ENCODE data around the gene ASB16.
"Not testable (repeated sequence)": the region's sequence is repeated elsewhere in the genome, so short reads cannot be mapped to it uniquely, and the experiment has no call there.

Gene ASB16

DNA sequence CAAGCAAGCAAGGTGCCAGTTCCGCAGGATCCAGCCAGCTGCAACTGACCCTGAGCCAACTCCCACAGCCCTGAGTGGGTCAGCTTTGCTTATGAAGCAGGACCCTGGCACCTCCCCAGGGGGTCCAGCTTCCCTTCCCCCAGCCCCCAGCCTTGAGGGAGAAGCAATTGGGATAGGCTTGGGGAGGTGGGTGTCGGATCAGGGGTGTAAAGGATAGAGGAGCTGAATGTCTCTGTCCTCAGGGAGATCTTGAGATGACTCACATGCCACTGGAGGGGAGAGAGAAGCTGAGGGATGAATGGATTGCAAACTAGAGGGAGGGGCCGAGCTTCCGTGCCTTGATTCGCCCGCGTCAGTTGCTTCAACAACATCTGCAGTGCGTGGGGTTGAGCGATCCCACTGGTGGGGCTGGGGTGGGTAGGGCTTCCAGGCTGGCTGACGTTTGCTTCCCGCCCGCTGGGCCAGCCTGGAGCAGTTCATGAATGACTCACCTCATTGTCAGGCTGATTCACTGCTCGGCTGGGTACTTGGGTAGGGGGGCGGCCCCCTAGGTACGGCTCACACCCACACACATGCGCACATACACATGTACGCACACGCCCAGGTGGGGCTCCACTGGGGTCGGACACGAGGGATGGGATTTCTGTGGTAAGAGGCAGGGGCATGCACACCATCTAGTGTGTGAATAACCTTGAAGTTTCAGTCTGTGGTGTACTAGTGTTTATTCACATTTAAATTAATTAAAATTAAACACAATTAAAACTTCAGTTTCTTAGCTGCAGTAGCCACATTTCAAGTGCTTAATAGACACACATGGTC lies 32.4 kb upstream of the ASB16 start:
- no peak overlapping the region for H3K27ac ChIP-seq
- no peaks in the 10 kb centered on the region for H3K36me3 ChIP-seq (ENCODE audit: insufficient read depth)
- TF ChIP-seq, protein P1, sequence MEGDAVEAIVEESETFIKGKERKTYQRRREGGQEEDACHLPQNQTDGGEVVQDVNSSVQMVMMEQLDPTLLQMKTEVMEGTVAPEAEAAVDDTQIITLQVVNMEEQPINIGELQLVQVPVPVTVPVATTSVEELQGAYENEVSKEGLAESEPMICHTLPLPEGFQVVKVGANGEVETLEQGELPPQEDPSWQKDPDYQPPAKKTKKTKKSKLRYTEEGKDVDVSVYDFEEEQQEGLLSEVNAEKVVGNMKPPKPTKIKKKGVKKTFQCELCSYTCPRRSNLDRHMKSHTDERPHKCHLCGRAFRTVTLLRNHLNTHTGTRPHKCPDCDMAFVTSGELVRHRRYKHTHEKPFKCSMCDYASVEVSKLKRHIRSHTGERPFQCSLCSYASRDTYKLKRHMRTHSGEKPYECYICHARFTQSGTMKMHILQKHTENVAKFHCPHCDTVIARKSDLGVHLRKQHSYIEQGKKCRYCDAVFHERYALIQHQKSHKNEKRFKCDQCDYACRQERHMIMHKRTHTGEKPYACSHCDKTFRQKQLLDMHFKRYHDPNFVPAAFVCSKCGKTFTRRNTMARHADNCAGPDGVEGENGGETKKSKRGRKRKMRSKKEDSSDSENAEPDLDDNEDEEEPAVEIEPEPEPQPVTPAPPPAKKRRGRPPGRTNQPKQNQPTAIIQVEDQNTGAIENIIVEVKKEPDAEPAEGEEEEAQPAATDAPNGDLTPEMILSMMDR (conservative IDR thresholded peaks at IDR 0.05; ENCODE audit: low read depth, low read length): no peak
- H3K9ac ChIP-seq: no peak overlapping the region
- H2AFZ ChIP-seq (ENCODE audit: low read depth): no peak overlapping the region
- H4K20me1 ChIP-seq (ENCODE audit: insufficient read depth): no peaks in the 10 kb centered on the region
- peaks cover 14% of the 10 kb centered on the region; the same call in 1 of the 2 replicates for H3K79me2 ChIP-seq (ENCODE audit: insufficient read depth, low read depth)
- no peak overlapping the region for H3K4me2 ChIP-seq
- H3K4me3 ChIP-seq (IDR thresholded peaks at IDR 0.05; ENCODE audit: insufficient read depth, low read depth, low read length): no peak overlapping the region
- H3K27me3 ChIP-seq (ENCODE audit: insufficient read depth, low read depth): no peaks in the 10 kb centered on the region
- peaks cover 16% of the 10 kb centered on the region for H3K4me1 ChIP-seq (ENCODE audit: low read depth, poor library complexity, severe bottlenecking)

DNA sequence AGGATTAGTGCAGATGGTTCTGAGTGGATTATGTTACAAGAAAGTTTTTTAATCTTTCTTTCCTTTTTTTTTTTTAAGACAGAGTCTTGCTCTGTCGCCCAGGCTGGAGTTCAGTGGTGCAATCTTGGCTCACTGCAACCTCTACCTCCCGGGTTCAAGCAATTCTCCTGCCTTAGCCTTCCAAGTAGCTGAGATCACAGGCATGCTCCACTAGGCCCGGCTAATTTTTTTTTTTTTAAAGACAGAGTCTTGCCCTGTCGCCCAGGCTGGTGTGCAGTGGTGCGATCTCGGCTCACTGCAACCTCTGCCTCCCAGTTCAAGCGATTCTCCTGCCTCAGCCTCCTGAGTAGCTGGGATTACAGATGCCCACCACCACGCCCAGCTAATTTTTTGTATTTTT lies 26.6 kb upstream of the ASB16 start:
- not testable (repeated sequence) for H3K9ac ChIP-seq; H3K4me3 ChIP-seq (IDR thresholded peaks at IDR 0.05; ENCODE audit: insufficient read depth, low read depth, low read length); H3K27ac ChIP-seq; H4K20me1 ChIP-seq (ENCODE audit: insufficient read depth); H3K36me3 ChIP-seq (ENCODE audit: insufficient read depth); H3K27me3 ChIP-seq (ENCODE audit: insufficient read depth, low read depth); H3K4me2 ChIP-seq; H2AFZ ChIP-seq (ENCODE audit: low read depth)
- peaks cover 28% of the 10 kb centered on the region for H3K79me2 ChIP-seq (ENCODE audit: insufficient read depth, low read depth)
- peaks cover 25% of the 10 kb centered on the region for H3K4me1 ChIP-seq (ENCODE audit: low read depth, poor library complexity, severe bottlenecking)

DNA sequence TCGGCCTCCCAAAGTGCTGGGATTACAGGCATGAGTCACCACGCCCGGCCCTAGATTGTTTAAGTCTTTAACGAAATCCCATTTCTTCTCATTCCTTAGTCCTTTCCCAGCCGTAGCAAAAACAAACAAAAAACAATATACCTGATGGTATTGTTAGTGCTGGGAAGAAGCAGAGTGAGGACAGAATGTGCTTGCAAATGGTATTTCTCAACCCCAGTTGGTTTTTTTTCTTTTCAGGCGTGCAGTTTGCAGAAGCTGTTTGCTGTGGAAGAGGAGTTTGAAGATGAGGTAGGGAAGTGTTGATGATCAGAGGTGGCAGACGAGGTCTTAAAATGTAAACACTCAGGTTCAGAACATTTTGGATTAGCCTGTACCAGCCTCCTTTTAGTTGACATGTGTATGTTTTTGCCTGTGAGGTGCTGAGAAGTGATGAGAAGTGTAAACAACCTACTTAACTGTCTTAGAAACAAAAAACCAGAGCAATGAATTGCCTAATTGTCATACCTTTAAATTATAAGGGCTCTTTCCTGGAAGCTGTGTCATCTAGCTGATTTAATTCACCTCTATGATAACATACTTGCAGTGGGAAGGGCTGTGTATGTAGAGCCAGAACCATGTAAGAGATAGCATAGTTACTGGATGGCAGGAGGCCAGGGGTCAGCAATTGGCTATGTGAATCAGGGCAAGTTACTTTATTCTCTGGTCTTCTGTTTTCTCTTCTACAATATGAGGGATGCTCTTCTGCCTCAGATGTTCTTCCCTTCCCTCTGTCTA lies 25.4 kb upstream of the ASB16 start:
- no peak overlapping the region for H3K4me2 ChIP-seq
- no peak overlapping the region for H3K9ac ChIP-seq
- no peaks in the 10 kb centered on the region for H3K27me3 ChIP-seq (ENCODE audit: insufficient read depth, low read depth)
- 0 out of 2 replicates have a peak, but pooled peaks cover 5% of the 10 kb centered on the region for H4K20me1 ChIP-seq (ENCODE audit: insufficient read depth)
- peaks cover 29% of the 10 kb centered on the region for H3K4me1 ChIP-seq (ENCODE audit: low read depth, poor library complexity, severe bottlenecking)
- peaks cover 39% of the 10 kb centered on the region for H3K79me2 ChIP-seq (ENCODE audit: insufficient read depth, low read depth)
- no peak overlapping the region for H3K4me3 ChIP-seq (IDR thresholded peaks at IDR 0.05; ENCODE audit: insufficient read depth, low read depth, low read length)
- H3K36me3 ChIP-seq (ENCODE audit: insufficient read depth): no peaks in the 10 kb centered on the region; the same call in 1 of the 2 replicates
- H3K27ac ChIP-seq: no peak overlapping the region
- TF ChIP-seq, protein P1 (conservative IDR thresholded peaks at IDR 0.05; ENCODE audit: low read depth, low read length): no peak
- no peak overlapping the region for H2AFZ ChIP-seq (ENCODE audit: low read depth)

DNA sequence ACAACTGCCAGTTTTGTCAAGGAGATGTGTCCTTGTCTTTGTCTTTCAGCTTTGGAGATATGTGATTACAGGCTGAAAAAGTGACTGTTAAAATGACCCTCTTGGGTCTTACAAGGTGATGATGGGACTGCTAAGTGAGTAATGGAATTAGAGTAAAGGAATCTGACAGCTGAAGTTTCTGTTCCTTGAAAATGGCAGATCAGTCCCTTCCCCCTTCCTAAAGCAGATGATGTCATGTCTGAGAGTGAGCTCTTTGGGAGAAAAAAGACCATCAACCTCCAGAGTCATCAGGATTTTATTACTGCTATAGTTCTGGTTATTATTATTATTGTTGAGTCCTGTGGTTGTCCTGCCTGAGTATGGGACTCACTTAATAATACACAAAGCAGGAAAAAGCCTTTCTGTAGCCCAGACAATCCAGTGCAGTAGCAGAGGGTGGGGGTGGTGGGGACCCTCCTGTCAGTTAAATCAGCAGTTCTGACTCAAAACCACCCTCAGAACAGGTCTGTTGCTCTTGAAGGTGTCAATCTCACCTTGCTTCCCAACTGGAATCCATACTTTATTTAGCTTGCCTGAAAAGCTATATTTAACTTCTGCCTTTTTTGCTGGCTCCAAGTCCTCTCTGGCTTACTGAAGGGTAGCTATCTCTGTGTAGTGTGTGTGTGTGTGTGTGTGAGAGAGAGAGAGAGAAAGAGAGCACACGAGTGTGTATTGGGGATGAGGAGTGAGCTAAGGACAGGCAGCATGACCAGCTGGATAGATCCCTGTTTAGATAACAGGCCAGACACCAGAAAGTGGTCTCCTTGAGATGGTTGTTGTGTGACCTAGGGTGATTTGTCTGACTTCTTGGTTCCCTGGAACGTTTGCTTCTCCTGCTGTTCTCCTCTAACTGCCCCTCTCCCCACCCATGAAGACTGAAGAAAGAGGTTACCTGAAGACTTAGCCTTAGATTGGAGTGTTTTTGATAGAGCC lies 23.8 kb upstream of the ASB16 start:
- Histone ChIP-seq H2AFZ (ENCODE audit: low read depth) (no peak overlapping the region), H4K20me1 (ENCODE audit: insufficient read depth) (0 out of 2 replicates have a peak, but pooled peaks cover 5% of the 10 kb centered on the region), H3K27ac (no peak overlapping the region), H3K36me3 (ENCODE audit: insufficient read depth) (no peaks in the 10 kb centered on the region; the same call in 1 of the 2 replicates), H3K27me3 (ENCODE audit: insufficient read depth, low read depth) (no peaks in the 10 kb centered on the region), H3K9ac (no peak overlapping the region), H3K4me3 (IDR thresholded peaks at IDR 0.05; ENCODE audit: insufficient read depth, low read depth, low read length) (no peak overlapping the region), H3K4me2 (no peak overlapping the region), H3K79me2 (ENCODE audit: insufficient read depth, low read depth) (peaks cover 49% of the 10 kb centered on the region), H3K4me1 (ENCODE audit: low read depth, poor library complexity, severe bottlenecking) (peaks cover 28% of the 10 kb centered on the region)
- TF ChIP-seq, protein P1 (conservative IDR thresholded peaks at IDR 0.05; ENCODE audit: low read depth, low read length): no peak

Data from KMS-11 (cell line).